HG02973 (cell line): ENCODE data around the gene FBXL13.

Experiments
- ATAC-seq: cut with Tn5 transposase; IDR thresholded peaks from one replicate; pipeline ENCODE4 v1.9.1; 2021; ENCODE audit warnings: moderate library complexity; ENCODE audit not compliant: unreplicated experiment

FBXL13 gene

DNA sequence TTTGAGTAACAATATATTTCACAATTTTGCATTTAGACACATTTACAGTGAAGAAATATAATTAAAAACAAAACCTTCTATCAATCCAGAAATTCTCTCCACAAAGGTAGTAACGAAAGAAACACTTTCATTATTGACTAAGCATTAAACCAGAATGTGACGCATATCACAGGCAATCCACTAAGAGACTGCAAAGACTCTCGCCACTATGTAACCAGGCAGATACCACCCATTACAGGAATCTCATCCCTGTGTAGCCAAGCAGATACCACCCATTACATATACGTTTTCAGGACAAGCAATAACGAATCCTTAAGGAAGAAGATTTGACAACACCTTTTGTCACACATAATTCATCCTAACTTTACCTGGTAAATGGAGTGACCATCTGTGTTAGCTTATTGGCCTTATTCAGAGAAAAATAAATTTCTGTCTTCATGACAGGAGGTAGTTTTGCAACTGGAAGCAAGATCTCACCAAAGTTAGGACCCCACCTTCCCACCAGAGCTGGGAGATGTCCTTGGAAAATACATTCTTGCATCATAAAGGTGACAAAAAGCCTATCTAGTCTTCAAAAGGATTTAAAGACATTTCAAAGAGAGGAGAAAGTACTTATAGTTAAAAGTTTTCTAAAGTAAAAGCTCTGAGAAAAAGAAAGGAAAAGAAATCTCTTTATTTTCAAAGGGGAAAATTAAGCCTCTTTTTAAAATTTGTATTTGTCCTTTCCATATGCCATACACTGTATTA lies 131.0 kb downstream of the FBXL13 start:
- no peak for ATAC-seq

GRCh38 chr7:102942868-102943267 lies 131.7 kb downstream of the FBXL13 start:
- no peak for ATAC-seq

GRCh38 chr7:102942181-102942866 lies 132.3 kb downstream of the FBXL13 start:
- ATAC-seq = no peak

- ATAC-seq = no peak
Observed at GRCh38 chr7:102938679-102939078, 135.9 kb downstream of the FBXL13 start.

- no peak for ATAC-seq
Observed at GRCh38 chr7:102935450-102936115, 139.0 kb downstream of the FBXL13 start.

GRCh38 chr7:102934701-102935100 lies 139.9 kb downstream of the FBXL13 start:
- ATAC-seq = no peak

GRCh38 chr7:102934239-102934638 lies 140.4 kb downstream of the FBXL13 start:
- no peak for ATAC-seq

DNA sequence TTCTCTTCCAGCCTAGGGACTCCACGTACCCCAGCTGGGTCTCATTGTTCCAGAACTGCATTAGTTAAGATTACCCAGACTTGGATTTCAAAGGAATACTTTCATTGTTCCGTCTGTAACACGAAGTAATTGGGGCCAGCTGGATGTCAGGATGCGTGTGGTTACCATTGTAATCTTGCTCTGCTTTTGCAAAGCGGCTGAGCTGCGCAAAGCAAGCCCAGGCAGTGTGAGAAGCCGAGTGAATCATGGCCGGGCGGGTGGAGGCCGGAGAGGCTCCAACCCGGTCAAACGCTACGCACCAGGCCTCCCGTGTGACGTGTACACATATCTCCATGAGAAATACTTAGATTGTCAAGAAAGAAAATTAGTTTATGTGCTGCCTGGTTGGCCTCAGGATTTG lies 140.8 kb downstream of the FBXL13 start:
- ATAC-seq = no peak

GRCh38 chr7:102931757-102932156 lies 142.8 kb downstream of the FBXL13 start:
- ATAC-seq = no peak

- ATAC-seq = no peak
Observed at GRCh38 chr7:102927312-102927933, 147.2 kb downstream of the FBXL13 start.

GRCh38 chr7:102926783-102927140 lies 147.8 kb downstream of the FBXL13 start:
- no peak for ATAC-seq

DNA sequence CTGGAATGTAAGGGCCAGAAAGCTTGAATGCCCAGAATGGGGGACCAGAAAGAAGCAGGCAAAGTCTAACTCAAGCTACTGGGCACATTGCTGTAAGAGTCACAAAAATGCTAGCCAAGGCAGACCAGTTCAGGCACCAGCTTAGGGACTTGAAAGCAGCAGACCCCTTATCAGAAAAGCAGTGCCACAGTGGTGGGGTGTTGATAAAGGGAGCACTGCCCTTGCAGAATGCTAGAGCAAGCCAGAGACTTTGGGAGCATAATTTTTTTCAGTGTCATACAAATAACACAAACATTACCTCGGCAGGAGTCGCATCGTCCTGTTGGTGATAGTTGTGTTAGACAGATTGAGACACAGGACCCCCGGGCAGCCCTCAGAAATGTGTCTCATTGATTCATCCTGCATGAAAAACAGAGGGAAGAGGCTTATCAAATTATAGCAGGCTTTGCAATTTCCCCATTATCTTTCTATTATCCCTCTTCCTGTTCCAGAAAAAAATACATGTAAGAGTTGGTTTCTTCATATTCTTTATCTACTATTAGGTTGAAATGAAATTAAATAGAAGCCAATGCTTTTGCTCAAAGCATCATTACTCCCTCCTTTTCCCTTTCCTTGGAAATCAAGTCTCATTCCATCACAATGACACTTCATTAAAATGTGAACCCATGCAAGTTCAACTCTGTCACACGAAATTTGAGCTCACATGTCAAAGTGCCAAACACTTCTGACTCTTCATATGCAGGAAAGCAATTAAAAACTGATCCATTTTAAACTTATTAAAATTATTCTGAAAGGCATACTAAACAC lies 148.4 kb downstream of the FBXL13 start:
- no peak for ATAC-seq

- no peak for ATAC-seq
Observed at GRCh38 chr7:102918845-102919244, 155.8 kb downstream of the FBXL13 start.

- ATAC-seq = no peak
Observed at GRCh38 chr7:102917436-102918353, 156.9 kb downstream of the FBXL13 start.

- ATAC-seq = no peak
Observed at GRCh38 chr7:102916881-102917280, 157.7 kb downstream of the FBXL13 start.

- no peak for ATAC-seq
Observed at GRCh38 chr7:102916426-102916825, 158.2 kb downstream of the FBXL13 start.

- ATAC-seq = no peak
Observed at GRCh38 chr7:102914585-102914984, 160.0 kb downstream of the FBXL13 start.

DNA sequence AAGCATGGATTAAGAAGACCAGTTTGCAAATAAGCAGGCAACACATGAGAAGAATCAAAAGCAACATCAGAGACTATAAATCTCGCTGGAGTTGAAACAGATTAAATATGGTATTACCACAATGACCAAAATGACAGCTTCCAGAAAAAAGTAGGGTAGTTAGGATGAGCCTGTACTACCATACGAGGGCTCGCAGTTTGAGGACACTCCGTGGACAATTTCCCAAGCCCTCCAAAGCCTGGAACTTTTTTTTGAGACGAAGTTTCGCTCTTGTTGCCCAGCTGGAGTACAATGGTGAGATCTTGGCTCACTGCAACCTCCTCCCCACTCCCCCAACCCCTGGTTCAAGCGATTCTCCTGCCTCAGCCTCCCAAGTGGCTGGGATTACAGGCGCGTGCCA lies 160.8 kb downstream of the FBXL13 start:
- no peak for ATAC-seq

DNA sequence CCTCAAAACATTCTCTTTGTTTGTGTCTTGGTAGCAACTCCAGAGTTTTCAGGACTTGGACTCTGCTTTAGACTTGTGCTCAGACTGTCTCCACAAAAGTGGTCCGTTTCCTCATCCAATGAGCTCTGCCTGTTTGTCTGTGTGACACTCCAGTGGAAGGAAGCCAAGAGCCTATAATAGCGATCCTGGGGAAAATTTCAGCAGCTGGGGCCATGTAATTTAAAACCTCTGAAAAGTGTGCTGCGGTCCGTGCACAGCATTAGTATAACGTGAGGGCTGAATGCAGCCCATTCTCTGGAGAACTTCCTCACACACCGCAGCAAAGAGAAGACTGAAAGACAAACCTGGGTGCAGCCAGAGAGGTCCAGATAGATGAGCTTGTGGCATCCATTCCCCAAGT lies 161.9 kb downstream of the FBXL13 start, which contains the start of gene LRRC17:
Gene LRRC17 (plus strand): TSS at position 259 of the 400 bp plus-strand sequence. CDS start 20,914 bp downstream, outside the sequence.
- ATAC-seq = no peak

DNA sequence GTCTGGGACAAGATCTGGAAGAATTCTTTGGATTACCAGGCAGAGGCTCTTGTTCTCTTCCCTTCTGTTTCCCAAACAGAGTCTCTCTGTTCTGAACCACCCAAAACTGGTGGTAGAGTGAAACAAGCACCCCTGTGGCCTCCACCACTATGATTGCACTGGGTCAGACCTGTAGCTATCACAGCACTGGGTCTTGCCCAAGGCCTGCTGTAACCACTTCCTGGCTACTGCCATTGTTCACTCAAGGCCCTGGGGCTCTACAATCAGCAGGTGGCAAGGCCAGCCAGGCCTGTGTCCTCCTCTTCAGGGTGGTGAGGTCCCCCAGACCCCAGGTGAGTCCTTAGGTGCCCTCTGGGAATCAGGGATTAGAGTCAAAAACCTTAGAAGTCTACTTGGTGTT lies 165.9 kb downstream of the FBXL13 start:
- ATAC-seq = no peak
